SH-SY5Y (cell line): ENCODE data around the gene CZIB.

Source experiments
- GATA2 ChIP-seq: IDR thresholded peaks from 2 replicates; pipeline ENCODE4 v1.6.1; 2011; ENCODE audit warnings: mild to moderate bottlenecking, low read depth, low read length
- GATA3 ChIP-seq: IDR thresholded peaks from 2 replicates; pipeline ENCODE4 v1.6.1; 2011; ENCODE audit warnings: low read depth, mild to moderate bottlenecking, low read length, moderate library complexity

DNA sequence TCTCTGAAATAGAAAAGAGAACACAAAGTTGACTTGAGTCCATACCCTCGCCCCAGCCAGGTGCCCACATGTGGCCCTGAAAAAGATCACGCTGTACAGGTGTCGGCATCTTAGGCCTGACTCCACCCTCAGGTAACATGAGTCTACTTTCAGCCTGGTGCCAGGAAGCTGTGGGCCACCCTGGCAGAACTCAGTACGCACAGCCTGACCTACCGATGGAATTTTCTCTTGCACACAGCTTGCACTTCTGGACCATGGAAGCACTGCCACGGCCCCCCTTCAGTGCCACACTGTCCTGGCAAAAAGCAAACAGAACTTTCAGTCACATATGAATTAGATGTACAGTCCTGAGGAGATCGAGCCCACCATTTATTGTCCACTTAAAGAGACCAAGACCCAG lies 2.2 kb downstream of the CZIB start:
- TF ChIP-seq GATA3 (no peak), GATA2 (no peak)
